ENCODE results near the gene FMNL3. TPM values are rescaled to one million over a fixed set of nuclear protein-coding genes. Genes with fewer than 3 reads are reported as not detected.
A peak's percentile ranks its signal among the peaks of the same experiment; 100 is the strongest.

The FMNL3 gene
- total RNA-seq, 1 experiment from 2014 or later = 0.58 TPM

GRCh38 chr12:49644620-49644994, 62.6 kb downstream of the FMNL3 start:
- no peak overlapping the region for H3K27ac Mint-ChIP-seq (ENCODE audit: low read depth, unreplicated experiment)

DNA sequence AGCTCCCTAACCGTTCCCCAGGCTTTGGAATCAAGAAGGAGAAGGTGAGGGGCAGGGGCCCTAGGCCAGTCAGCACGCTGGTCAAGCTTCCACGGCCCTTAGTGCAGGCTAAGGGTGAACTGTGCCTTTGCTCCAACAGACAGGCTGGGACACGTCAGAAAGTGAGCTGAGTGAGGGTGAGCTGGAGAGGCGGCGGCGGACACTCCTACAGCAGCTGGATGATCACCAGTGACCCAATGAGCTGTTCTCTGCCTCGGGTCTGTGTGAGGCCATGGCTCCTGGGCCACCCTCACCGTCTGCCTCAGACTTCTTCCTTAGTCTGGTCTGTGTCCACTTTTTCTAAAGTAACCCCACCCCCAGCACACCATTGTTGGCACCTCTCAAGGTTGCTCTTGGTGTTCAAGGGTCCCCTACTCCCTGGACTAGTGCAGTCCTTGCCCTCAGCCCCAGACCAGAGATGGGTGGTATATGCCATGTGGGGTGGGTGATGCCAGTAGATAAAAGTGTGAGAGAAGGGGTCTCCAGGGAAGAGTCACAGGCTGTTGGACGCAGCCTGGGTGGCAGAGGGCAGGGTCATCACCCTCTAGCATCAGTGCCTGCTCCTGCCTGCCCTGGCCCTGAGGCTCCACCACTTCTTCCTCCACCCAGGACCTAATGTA, 63.1 kb downstream of the FMNL3 start:
- ChIA-PET CTCF (interaction anchor here (0.6 to 3.2 kb wide), 17 partner anchors 9 to 286 kb away, joined by 3 to 22 read pairs (median 4); partner anchors contain the start of genes FMNL3 and TMBIM6), POLR2A (interaction anchor here (0.8 to 1.1 kb wide), 5 partner anchors 9 to 97 kb away, joined by 3 to 6 read pairs (median 3); partner anchors contain the start of gene TMBIM6)
- no peak for TF ChIP-seq CTCF (IDR thresholded peaks at IDR 0.05; ENCODE audit: unreplicated experiment)
- H3K4me1 Mint-ChIP-seq (ENCODE audit: insufficient read depth, unreplicated experiment) = peaks cover 13% of the 10 kb centered on the region
- no peaks in the 10 kb centered on the region for H3K27me3 Mint-ChIP-seq (ENCODE audit: insufficient read depth, unreplicated experiment)
- TSS peak; percentile 63 for BruUV-seq (replicated peaks)
- intact Hi-C loops (cut with micrococcal nuclease) = loop anchor here (1.0 to 5.0 kb wide), 3 partner anchors 63 to 195 kb away; partner anchors contain the start of gene FMNL3
- no peak overlapping the region for H3K4me3 Mint-ChIP-seq (ENCODE audit: unreplicated experiment)
- H3K27ac Mint-ChIP-seq (ENCODE audit: low read depth, unreplicated experiment) = no peak overlapping the region
- peaks cover 17% of the 10 kb centered on the region for H3K36me3 Mint-ChIP-seq (ENCODE audit: insufficient read depth, unreplicated experiment)
- peak; percentile 58 for DNase-seq (ENCODE audit: unreplicated experiment)
- H3K9me3 Mint-ChIP-seq (ENCODE audit: unreplicated experiment) = no peaks in the 10 kb centered on the region

More at GRCh38 chr12:49644620-49644994, 62.6 kb downstream of the FMNL3 start:
- intact Hi-C loops (cut with micrococcal nuclease) = loop anchor here (1.0 to 5.0 kb wide), 3 partner anchors 63 to 194 kb away; partner anchors contain the start of gene FMNL3
- CTCF ChIA-PET = interaction anchor here (0.6 to 3.2 kb wide), 14 partner anchors 9 to 199 kb away, joined by 3 to 22 read pairs (median 4); partner anchors contain the start of genes FMNL3 and TMBIM6
- POLR2A ChIA-PET = interaction anchor here (0.9 to 1.1 kb wide), 3 partner anchors 9 to 97 kb away, joined by 3 to 6 read pairs (median 3); partner anchors contain the start of gene TMBIM6
- peak; percentile 82 for TF ChIP-seq CTCF (IDR thresholded peaks at IDR 0.05; ENCODE audit: unreplicated experiment)
- Mint-ChIP-seq H3K36me3 (ENCODE audit: insufficient read depth, unreplicated experiment) (peaks cover 21% of the 10 kb centered on the region), H3K4me3 (ENCODE audit: unreplicated experiment) (no peak overlapping the region), H3K27me3 (ENCODE audit: insufficient read depth, unreplicated experiment) (no peaks in the 10 kb centered on the region), H3K9me3 (ENCODE audit: unreplicated experiment) (no peaks in the 10 kb centered on the region), H3K4me1 (ENCODE audit: insufficient read depth, unreplicated experiment) (peaks cover 13% of the 10 kb centered on the region)
- DNase-seq (ENCODE audit: unreplicated experiment) = peak; percentile 71
- no TSS peak for BruUV-seq (replicated peaks)

DNA sequence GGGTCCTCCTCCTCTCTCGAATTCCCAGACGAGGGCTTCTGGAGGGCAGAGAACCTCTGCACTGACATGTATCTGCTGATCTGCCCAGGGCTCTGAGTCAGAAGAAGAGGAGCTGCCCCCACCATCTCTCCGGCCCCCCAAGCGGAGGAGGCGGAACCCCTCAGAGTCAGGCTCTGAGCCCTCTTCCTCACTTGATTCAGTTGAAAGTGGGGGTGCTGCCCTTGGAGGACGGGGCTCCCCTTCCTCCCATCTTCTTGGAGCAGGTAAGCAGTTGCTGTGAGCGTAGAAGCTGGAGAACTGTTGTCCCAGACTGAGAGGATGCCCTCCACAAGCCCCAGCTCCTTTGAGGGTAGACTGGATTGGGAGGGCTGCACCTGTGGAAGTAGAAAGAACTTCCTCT, 64.1 kb downstream of the FMNL3 start:
- Mint-ChIP-seq H3K36me3 (ENCODE audit: insufficient read depth, unreplicated experiment) (peaks cover 15% of the 10 kb centered on the region), H3K9me3 (ENCODE audit: unreplicated experiment) (no peaks in the 10 kb centered on the region), H3K27me3 (ENCODE audit: insufficient read depth, unreplicated experiment) (no peaks in the 10 kb centered on the region), H3K27ac (ENCODE audit: low read depth, unreplicated experiment) (no peak overlapping the region), H3K4me1 (ENCODE audit: insufficient read depth, unreplicated experiment) (peaks cover 13% of the 10 kb centered on the region), H3K4me3 (ENCODE audit: unreplicated experiment) (no peak overlapping the region)
- POLR2A ChIA-PET = interaction anchor here (0.6 to 1.1 kb wide), 4 partner anchors 8 to 133 kb away, joined by 3 read pairs; no protein-coding TSS in a partner anchor
- CTCF ChIA-PET = interaction anchor here (0.7 to 3.2 kb wide), 12 partner anchors 8 to 224 kb away, joined by 3 to 22 read pairs (median 4); no protein-coding TSS in a partner anchor
- no peak for DNase-seq (ENCODE audit: unreplicated experiment)
- intact Hi-C loops (cut with micrococcal nuclease) = loop anchor here (5.0 kb wide), 1 partner anchor 109 kb away; no protein-coding TSS in a partner anchor
- TF ChIP-seq CTCF (IDR thresholded peaks at IDR 0.05; ENCODE audit: unreplicated experiment) = no peak
- no TSS peak for BruUV-seq (replicated peaks)

GRCh38 chr12:49642370-49642802, 64.8 kb downstream of the FMNL3 start:
- no peaks in the 10 kb centered on the region for H3K9me3 Mint-ChIP-seq (ENCODE audit: unreplicated experiment)
- POLR2A ChIA-PET = interaction anchor here (1.0 kb wide), 1 partner anchor 17 kb away, joined by 3 read pairs; no protein-coding TSS in a partner anchor
- no peak for DNase-seq (ENCODE audit: unreplicated experiment)
- no TSS peak for BruUV-seq (replicated peaks)
- TF ChIP-seq CTCF (IDR thresholded peaks at IDR 0.05; ENCODE audit: unreplicated experiment) = no peak
- intact Hi-C loops (cut with micrococcal nuclease) = loop anchor here (5.0 kb wide), 1 partner anchor 110 kb away; no protein-coding TSS in a partner anchor
- CTCF ChIA-PET = interaction anchor here (1.2 to 1.9 kb wide), 3 partner anchors 20 to 137 kb away, joined by 3 to 7 read pairs (median 5); partner anchors contain the start of gene PRPF40B
- peaks cover 15% of the 10 kb centered on the region for H3K36me3 Mint-ChIP-seq (ENCODE audit: insufficient read depth, unreplicated experiment)
- H3K27me3 Mint-ChIP-seq (ENCODE audit: insufficient read depth, unreplicated experiment) = no peaks in the 10 kb centered on the region
- peaks cover 13% of the 10 kb centered on the region for H3K4me1 Mint-ChIP-seq (ENCODE audit: insufficient read depth, unreplicated experiment)
- no peak overlapping the region for H3K4me3 Mint-ChIP-seq (ENCODE audit: unreplicated experiment)
- no peak overlapping the region for H3K27ac Mint-ChIP-seq (ENCODE audit: low read depth, unreplicated experiment)

Data from MCF 10A (cell line).